Stimulated activated CD4-positive, alpha-beta T cell treated with anti-CD3 and anti-CD28 coated beads, Interleukin-4, amount 100 ng/mL, for 48 hours (primary cell): ENCODE measurements around the gene GRIK4.
A peak's percentile ranks its signal among the peaks of the same experiment; 100 is the strongest.

Experiments used
- DNase-seq, 2 donors: peaks; one replicate each; pipeline ENCODE4 v3.0.0-alpha.2; 2020; ENCODE audit warnings: low read depth in 2 of 2

GRIK4 gene

GRCh38 chr11:120811731-120812130, 300.2 kb downstream of the GRIK4 start:
- no peak for DNase-seq

GRCh38 chr11:120814531-120815318, 303.2 kb downstream of the GRIK4 start:
- DNase-seq = no peak

GRCh38 chr11:120815319-120816100, 304.0 kb downstream of the GRIK4 start:
- no peak for DNase-seq

- DNase-seq = no peak
Measured at GRCh38 chr11:120816176-120816575, 304.6 kb downstream of the GRIK4 start.

- DNase-seq = no peak
Measured at GRCh38 chr11:120816711-120817110, 305.2 kb downstream of the GRIK4 start.

- no peak for DNase-seq
Measured at GRCh38 chr11:120817158-120817557, 305.6 kb downstream of the GRIK4 start.

GRCh38 chr11:120818097-120818496, 306.5 kb downstream of the GRIK4 start:
- no peak for DNase-seq

- DNase-seq = no peak
Measured at GRCh38 chr11:120819003-120819402, 307.5 kb downstream of the GRIK4 start.

- DNase-seq = no peak
Measured at GRCh38 chr11:120819437-120820365, 308.2 kb downstream of the GRIK4 start.

- no peak for DNase-seq
Measured at GRCh38 chr11:120823159-120823558, 311.6 kb downstream of the GRIK4 start.

GRCh38 chr11:120824242-120824641, 312.7 kb downstream of the GRIK4 start:
- no peak for DNase-seq

GRCh38 chr11:120827198-120827597, 315.6 kb downstream of the GRIK4 start:
- DNase-seq = no peak

GRCh38 chr11:120827820-120828219, 316.3 kb downstream of the GRIK4 start:
- no peak for DNase-seq

GRCh38 chr11:120828847-120829246, 317.3 kb downstream of the GRIK4 start:
- no peak for DNase-seq

- DNase-seq = no peak
Measured at GRCh38 chr11:120830085-120830620, 318.6 kb downstream of the GRIK4 start.

- no peak for DNase-seq
Measured at GRCh38 chr11:120832481-120833238, 321.1 kb downstream of the GRIK4 start.

GRCh38 chr11:120834686-120835210, 323.2 kb downstream of the GRIK4 start:
- no peak for DNase-seq

- peak; percentile 26 to 30 for DNase-seq
Measured at GRCh38 chr11:120835601-120836228, 324.2 kb downstream of the GRIK4 start.

GRCh38 chr11:120837696-120838095, 326.1 kb downstream of the GRIK4 start:
- no peak for DNase-seq

- DNase-seq = no peak
Measured at GRCh38 chr11:120839201-120839600, 327.7 kb downstream of the GRIK4 start.
